ENCODE measurements around the gene ALDH2. TPM values are rescaled to one million over a fixed set of nuclear protein-coding genes. Genes with fewer than 3 reads are reported as not detected.

The ALDH2 gene
- total RNA-seq, 1 donor from 2014 or later: 59.5 TPM

- Mint-ChIP-seq H3K9me3 (no peaks in the 10 kb centered on the region), H3K36me3 (no peaks in the 10 kb centered on the region), H3K4me1 (ENCODE audit: unreplicated experiment) (no peaks in the 10 kb centered on the region), H3K4me3 (no peak overlapping the region), H3K27ac (no peak overlapping the region), H3K27me3 (no peaks in the 10 kb centered on the region)
- DNase-seq (ENCODE audit: extremely low spot score, unreplicated experiment): no peak
- no peak for TF ChIP-seq CTCF (conservative IDR thresholded peaks at IDR 0.05)
These were observed 18.5 kb upstream of the ALDH2 start for GRCh38 chr12:111748151-111748672.

GRCh38 chr12:111748867-111749266, 17.9 kb upstream of the ALDH2 start:
- H3K27me3 Mint-ChIP-seq: no peaks in the 10 kb centered on the region
- TF ChIP-seq CTCF (conservative IDR thresholded peaks at IDR 0.05): no peak
- H3K4me3 Mint-ChIP-seq: no peak overlapping the region
- no peaks in the 10 kb centered on the region for H3K4me1 Mint-ChIP-seq (ENCODE audit: unreplicated experiment)
- no peak for DNase-seq (ENCODE audit: extremely low spot score, unreplicated experiment)
- no peaks in the 10 kb centered on the region for H3K36me3 Mint-ChIP-seq
- no peaks in the 10 kb centered on the region for H3K9me3 Mint-ChIP-seq
- H3K27ac Mint-ChIP-seq: no peak overlapping the region

- no peak for TF ChIP-seq CTCF (conservative IDR thresholded peaks at IDR 0.05)
- H3K27ac Mint-ChIP-seq: no peak overlapping the region
- H3K4me1 Mint-ChIP-seq (ENCODE audit: unreplicated experiment): no peaks in the 10 kb centered on the region
- H3K27me3 Mint-ChIP-seq: no peaks in the 10 kb centered on the region
- H3K36me3 Mint-ChIP-seq: no peaks in the 10 kb centered on the region
- DNase-seq (ENCODE audit: extremely low spot score, unreplicated experiment): no peak
- H3K9me3 Mint-ChIP-seq: no peaks in the 10 kb centered on the region
- H3K4me3 Mint-ChIP-seq: no peak overlapping the region
These were observed 17.3 kb upstream of the ALDH2 start for GRCh38 chr12:111749391-111749790.

- TF ChIP-seq CTCF (conservative IDR thresholded peaks at IDR 0.05): peak; percentile 77
- no peaks in the 10 kb centered on the region for H3K9me3 Mint-ChIP-seq
- H3K4me3 Mint-ChIP-seq: no peak overlapping the region
- no peaks in the 10 kb centered on the region for H3K4me1 Mint-ChIP-seq (ENCODE audit: unreplicated experiment)
- H3K27me3 Mint-ChIP-seq: no peaks in the 10 kb centered on the region
- no peak overlapping the region for H3K27ac Mint-ChIP-seq
- H3K36me3 Mint-ChIP-seq: peaks cover 3% of the 10 kb centered on the region
- DNase-seq (ENCODE audit: extremely low spot score, unreplicated experiment): no peak
These were observed 13.4 kb upstream of the ALDH2 start for GRCh38 chr12:111753144-111753881.

- Mint-ChIP-seq H3K9me3 (no peaks in the 10 kb centered on the region), H3K4me3 (no peak overlapping the region), H3K27me3 (no peaks in the 10 kb centered on the region), H3K4me1 (ENCODE audit: unreplicated experiment) (no peaks in the 10 kb centered on the region), H3K36me3 (peaks cover 3% of the 10 kb centered on the region), H3K27ac (no peak overlapping the region)
- no peak for TF ChIP-seq CTCF (conservative IDR thresholded peaks at IDR 0.05)
- DNase-seq (ENCODE audit: extremely low spot score, unreplicated experiment): no peak
These were observed 12.1 kb upstream of the ALDH2 start for GRCh38 chr12:111754671-111755070.

All from type B pancreatic cell (in vitro differentiated cells).